ENCODE data around the gene HELB. TPM values are rescaled to one million over a fixed set of nuclear protein-coding genes. Genes with fewer than 3 reads are reported as not detected.

Gene HELB
- total RNA-seq, 1 donor = 1.7 TPM

- H3K4me3 ChIP-seq (ENCODE audit: low read depth, low read length) = no peak overlapping the region
- TF ChIP-seq CTCF (IDR thresholded peaks at IDR 0.05; ENCODE audit: insufficient read depth, low read depth, low read length) = no peak
- no peak for DNase-seq (ENCODE audit: low read depth)
Observed at GRCh38 chr12:66365718-66366490, 63.6 kb downstream of the HELB start.

GRCh38 chr12:66367015-66367667 is 64.8 kb downstream of the HELB start:
- no peak overlapping the region for H3K4me3 ChIP-seq (ENCODE audit: low read depth, low read length)
- TF ChIP-seq CTCF (IDR thresholded peaks at IDR 0.05; ENCODE audit: insufficient read depth, low read depth, low read length) = no peak
- no peak for DNase-seq (ENCODE audit: low read depth)

DNA sequence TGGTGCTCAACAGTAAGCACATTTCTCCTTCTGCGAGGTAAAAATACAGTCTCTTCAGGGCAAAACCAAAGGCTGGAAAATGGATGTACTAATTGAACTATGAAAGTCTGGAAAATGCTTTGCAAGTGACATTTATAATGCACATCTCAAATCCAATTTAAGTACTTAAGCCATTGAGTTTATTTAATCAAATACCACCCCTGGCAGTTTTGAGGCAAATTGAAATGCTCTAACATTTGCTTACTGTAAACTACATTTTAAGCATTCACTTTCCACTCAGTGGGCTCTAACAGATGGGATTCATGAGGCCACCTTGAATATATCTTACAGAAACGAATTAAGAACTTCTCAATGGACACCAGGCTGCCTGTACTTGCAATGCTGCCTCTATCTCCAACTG is 69.7 kb downstream of the HELB start:
- no peak overlapping the region for H3K4me3 ChIP-seq (ENCODE audit: low read depth, low read length)
- DNase-seq (ENCODE audit: low read depth) = no peak
- TF ChIP-seq CTCF (IDR thresholded peaks at IDR 0.05; ENCODE audit: insufficient read depth, low read depth, low read length) = no peak

DNA sequence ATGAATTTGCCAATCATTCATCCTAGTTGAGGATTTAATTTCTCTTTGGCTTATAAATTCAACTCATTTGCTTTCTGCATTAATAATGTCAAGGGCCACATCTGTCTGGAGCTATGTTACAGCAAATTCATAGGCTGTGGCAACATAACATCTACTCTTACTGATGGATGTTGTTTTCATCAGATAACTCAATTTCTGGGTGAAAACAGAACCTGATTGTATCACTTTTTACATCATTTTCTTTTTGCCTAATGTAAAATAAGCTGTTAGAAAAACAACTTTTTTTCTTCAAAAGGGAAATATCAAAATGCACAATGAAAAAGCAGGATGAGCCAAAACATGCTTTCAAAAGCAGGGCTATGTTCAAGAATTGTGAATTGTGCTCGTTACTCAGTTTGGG is 73.3 kb downstream of the HELB start:
- H3K4me3 ChIP-seq (ENCODE audit: low read depth, low read length) = no peak overlapping the region
- DNase-seq (ENCODE audit: low read depth) = no peak
- TF ChIP-seq CTCF (IDR thresholded peaks at IDR 0.05; ENCODE audit: insufficient read depth, low read depth, low read length) = no peak

DNA sequence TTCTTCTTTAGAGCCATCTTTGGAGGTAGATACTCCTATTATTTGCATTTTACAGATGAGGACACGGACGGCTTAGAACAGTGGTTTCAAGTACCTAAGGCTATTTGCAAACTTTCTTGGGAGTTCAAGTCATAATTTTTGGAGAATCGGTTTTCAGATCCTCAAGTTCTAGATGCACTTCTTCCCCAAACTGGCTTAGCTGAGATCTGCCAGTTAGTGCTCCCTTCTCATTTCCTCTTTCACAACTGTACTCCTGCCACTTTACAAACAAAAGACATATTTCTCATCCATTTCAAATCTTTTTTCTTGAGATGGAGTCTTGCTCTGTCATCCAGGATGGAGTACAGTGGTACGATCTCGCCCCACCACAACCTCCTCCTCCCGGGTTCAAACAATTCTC is 77.3 kb downstream of the HELB start:
- TF ChIP-seq CTCF (IDR thresholded peaks at IDR 0.05; ENCODE audit: insufficient read depth, low read depth, low read length) = no peak
- no peak overlapping the region for H3K4me3 ChIP-seq (ENCODE audit: low read depth, low read length)
- DNase-seq (ENCODE audit: low read depth) = no peak

GRCh38 chr12:66380769-66381535 is 78.7 kb downstream of the HELB start:
- DNase-seq (ENCODE audit: low read depth) = no peak
- TF ChIP-seq CTCF (IDR thresholded peaks at IDR 0.05; ENCODE audit: insufficient read depth, low read depth, low read length) = no peak
- no peak overlapping the region for H3K4me3 ChIP-seq (ENCODE audit: low read depth, low read length)
